GM21447 (cell line): ENCODE measurements around the gene MELK.
"Not testable (repeated sequence)": the region's sequence is repeated elsewhere in the genome, so short reads cannot be mapped to it uniquely, and the experiment has no call there.

Source experiments
- ATAC-seq: cut with Tn5 transposase; IDR thresholded peaks from one replicate; pipeline ENCODE4 v1.9.1; 2021; ENCODE audit not compliant: unreplicated experiment

The MELK gene

DNA sequence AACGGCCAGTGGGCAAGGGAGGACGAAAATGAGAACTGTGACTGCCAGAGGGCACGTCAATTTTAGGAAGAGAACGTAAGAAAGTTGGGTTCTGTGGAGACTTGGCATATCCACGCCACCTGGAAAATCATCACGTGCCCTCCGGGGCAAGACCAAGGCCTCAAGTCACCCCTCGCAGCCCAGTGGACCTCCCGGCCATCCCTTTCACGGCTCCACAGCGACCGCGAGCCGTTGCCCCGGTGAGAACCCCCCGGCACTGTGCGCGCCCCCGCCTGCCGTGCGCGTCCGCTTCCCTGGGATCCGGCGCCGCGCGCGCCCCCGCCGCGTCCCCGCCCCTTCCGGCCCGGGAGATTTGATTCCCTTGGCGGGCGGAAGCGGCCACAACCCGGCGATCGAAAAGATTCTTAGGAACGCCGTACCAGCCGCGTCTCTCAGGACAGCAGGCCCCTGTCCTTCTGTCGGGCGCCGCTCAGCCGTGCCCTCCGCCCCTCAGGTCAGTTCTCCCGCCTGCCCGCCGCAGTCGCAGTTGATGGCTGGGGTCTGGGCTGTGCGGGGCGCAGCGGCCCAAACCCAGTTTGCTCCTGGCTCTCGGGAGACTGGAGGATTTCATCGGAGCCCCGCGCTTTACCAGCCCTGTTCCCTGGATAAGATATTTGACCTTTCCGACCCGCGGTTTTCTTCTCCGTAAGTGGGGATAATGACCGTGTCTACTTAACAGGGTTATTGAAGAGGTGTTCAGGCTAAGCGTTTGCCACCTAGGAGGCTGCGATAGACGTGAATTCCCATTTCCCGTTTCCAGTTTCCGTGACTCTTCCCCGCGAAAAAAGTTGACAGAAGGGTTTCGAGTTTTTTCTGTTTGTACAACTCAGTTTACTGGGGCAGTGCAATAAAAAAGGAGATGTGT lies at the start of gene MELK:
TSS of gene MELK (plus strand) at position 381 of the 904 bp plus-strand sequence. CDS start 8,787 bp downstream, outside the sequence.
- peak; percentile 54 for ATAC-seq

DNA sequence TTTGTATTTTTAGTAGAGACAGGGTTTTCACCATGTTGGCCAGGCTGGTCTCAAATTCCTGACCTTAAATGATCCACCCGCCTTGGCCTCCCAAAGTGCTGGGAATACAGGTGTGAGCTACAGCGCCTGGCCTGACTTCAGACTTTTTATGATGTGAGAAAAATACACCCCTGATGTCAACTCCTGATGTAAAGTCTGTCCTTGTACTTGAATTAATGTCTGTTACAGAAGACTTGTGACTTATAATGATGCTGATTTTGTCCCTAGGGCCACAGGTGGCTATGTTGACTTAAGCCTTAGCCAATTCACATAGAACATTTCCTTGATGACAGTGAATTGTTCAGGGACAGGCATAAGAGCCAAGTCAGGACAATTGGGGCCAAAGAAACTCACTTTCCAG lies 42.5 kb upstream of the MELK start:
- ATAC-seq: no peak

DNA sequence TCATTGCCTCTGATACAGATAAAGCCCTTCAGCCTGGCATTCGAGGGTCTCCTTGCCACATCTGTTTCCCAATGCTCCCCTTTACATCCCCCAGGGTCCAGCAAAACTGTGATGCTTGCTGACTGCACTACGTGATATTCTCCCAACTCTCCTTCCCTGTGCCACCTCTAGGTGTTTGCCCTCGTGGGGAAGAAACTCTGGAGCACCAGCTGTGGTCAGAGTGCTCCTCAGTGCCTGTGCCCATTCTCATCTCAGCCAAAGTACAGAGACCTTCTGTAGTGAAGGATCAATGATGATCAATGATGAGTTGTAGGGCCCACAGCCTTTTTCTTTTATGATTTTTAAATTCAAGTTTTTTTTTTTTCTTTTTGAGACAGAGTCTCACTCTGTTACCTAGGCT lies 40.3 kb upstream of the MELK start:
- ATAC-seq: no peak

DNA sequence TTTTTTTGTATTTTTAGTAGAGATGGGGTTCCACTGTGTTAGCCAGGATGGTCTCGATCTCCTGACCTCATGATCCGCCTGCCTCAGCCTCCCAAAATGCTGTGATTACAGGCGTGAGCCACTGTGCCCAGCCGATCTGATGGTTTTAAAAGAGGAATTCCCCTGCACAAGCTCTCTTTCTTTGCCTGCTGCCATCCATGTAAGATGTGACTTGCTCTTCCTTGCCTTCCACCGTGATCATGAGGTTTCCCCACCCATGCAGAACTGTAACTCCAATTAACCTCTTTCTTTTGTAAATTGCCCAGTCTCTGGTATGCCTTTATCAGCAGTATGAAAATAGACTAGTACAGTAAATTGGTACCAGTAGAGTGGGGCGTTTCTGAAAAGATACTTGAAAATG lies 39.0 kb upstream of the MELK start:
- ATAC-seq: not testable (repeated sequence)

DNA sequence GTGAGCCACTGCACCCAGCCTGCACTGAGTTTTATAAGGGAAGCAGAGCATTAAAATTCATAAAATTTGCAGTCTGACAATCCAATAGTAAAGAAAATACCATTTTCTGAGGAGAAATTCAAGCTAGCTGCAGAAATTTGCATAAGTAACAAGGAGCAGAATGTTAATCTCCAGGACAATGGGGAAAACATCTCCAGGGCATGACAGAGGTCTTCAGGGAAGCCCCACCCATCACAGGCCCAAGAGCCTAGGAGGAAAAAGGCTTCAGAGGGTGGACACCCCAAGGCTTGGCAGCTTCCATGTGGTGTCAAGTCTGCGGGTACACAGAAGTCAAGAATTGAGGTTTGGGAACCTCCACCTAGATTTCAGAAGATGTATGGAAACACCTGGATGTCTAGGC lies 37.6 kb upstream of the MELK start:
- no peak for ATAC-seq

DNA sequence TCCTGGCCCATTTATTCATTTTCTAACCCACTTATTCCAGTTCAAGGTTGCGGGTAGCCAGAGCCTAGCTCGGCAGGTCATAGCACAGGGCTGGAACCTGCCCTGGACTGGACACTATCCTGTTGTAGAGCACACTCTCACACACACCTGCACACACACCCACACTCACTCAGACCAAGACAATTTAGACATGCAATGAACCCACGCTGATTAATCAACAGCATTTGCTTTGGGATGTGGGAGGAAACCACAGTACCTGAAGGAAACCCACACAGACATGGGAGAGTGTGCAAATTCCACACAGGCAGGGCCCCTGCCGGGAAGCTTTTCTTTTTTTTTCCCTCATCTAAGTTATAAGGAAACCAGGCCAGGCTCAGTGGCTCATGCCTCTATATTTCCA lies 34.8 kb upstream of the MELK start:
- no peak for ATAC-seq

DNA sequence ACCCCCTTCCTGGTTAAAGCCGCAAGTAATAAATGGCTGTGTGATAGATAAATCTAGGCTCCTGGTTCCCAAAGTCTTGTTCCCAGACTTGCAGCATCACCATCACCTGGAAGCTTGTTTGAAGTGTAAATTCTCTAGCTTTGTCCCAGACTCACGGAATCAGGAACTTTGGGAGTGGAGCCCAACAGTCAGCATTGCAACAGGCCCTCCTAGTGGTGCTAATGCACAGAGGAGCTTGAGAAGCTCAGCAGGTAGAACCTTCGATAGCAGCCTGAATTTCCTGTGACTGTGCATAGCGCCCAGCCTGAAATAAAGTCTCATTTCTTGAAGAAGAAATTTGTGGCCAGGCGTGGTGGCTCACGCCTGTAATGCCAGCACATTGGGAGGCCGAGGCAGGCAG lies 30.3 kb upstream of the MELK start:
- no peak for ATAC-seq

DNA sequence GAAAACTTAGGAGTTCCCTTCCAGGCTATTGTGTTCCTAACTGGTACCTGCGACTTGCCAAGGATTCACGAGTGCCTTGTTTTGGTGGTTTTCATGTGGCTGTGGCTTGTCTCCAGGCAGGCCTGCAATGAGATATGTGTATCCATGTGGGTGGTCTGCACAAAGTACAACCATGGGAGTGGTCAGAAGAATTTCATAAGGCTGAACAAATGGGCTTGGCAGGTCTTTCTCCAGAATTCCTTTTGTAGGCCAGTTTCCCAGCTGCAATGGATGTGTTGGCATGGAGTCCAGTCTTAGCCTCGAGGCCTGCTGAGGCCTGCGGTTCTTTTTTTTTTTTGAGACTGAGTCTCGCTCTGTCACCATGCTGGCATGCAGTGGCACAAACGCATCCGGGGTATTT lies 28.8 kb upstream of the MELK start:
- ATAC-seq: no peak

DNA sequence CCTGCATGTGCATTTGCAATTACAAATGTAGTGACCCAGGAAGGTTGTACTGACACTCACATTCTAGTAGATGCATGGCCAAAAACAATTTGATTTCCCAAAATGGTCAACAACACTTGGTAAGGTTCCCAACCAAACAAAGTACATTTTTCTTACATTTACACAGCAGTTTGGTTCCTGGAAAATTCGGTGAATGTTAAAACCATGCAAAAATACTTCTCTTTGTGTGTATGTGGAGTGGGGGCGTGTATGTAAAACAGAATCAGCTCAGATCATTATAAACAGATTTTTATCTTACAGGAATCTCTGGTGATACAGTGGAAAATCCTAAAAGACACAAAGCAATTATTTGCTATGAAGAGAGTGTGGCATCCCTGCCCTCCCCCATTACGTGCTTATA lies 25.1 kb upstream of the MELK start:
- ATAC-seq: no peak

DNA sequence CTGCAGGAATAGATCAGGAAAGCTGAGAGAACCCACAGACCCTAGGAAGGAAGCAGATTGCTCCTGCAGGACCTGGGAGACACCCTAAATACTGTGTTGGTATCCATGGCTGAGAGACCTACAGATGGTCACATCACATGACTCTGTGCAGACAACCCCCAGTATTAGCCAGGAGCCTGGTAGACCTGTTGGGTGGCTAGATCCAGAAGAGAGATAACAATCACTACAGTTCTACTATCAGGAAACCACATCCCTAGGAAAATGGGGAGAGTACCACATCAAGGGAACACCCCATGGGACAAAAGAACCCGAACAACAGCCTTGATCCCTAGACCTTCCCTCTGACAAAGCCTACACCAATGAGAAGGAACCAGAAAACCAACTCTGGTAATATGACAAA lies 24.2 kb upstream of the MELK start:
- no peak for ATAC-seq

DNA sequence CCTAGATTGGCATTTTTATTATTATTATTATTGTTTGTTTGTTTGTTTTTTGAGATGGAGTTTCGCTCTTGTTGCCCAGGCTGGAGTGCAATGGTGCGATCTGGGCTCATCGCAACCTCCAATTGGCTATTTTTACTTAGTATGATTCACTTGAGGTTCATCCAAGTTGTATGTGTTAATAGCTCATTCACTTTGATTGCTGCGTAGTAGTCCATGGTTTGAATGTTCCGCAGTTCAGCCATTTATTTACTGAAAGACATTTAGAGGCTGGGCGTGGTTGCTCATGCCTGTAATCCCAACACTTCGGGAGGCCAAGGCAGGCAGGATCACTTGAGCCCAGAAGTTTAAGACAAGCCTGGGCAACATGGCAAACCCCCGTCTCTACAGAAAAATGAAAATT lies 22.6 kb upstream of the MELK start:
- no peak for ATAC-seq

DNA sequence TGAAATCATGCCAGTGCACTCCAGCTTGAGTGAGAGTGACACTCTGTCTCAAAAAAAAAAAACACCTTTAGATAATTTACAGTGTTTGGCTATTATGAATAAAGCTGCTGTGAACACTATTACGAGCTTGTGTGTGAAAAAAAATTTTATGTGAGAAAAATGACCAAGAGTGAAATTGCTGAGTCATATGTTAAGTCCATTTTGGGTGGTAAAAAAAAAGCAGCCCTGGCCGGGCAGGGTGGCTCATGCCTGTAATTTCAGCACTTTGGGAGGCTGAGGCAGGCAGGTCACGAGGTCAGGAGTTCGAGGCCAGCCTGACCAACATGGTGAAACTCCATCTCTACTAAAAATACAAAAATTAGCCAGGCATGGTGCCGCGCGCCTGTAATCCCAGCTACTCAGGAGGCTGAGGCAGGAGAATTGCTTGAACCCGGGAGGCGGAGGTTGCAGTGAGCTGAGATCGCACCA lies 22.0 kb upstream of the MELK start:
- ATAC-seq: not testable (repeated sequence)

DNA sequence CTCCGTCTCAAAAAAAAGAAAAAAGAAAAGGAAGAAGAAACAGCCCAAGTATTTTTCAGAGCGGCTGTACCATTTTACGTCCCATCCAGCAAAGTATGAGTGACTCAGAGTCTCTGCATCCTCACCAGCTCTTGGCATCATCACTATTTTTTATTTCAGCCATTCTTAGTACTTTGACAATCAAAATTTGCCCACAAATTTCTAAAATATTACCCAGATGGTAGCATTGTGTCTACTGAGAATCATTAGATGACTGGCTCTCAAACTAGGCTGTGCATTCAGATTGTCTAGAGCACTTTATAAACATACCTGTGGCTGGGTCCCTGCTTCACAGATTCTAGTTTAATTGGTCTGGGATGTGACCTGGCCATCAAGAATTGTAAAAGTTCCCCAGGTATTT lies 21.6 kb upstream of the MELK start:
- no peak for ATAC-seq

DNA sequence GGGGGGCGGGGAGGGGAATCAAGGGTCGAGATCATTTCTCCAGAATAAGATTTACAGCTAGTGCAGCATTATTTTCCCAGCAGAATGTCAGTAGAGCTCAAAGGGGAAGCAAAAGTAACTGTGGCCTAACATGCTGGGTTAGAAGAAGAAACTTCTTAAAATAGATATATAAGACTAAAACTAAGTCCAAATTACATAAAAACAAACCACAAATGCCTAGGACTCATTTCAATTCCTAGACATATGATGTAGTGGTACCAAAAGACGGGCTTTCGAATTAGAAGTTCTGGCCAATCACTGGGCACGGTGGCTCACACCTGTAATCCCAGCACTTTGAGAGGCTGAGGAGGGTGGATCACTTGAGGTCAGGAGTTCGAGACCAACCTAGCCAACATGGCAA lies 20.8 kb upstream of the MELK start:
- no peak for ATAC-seq

DNA sequence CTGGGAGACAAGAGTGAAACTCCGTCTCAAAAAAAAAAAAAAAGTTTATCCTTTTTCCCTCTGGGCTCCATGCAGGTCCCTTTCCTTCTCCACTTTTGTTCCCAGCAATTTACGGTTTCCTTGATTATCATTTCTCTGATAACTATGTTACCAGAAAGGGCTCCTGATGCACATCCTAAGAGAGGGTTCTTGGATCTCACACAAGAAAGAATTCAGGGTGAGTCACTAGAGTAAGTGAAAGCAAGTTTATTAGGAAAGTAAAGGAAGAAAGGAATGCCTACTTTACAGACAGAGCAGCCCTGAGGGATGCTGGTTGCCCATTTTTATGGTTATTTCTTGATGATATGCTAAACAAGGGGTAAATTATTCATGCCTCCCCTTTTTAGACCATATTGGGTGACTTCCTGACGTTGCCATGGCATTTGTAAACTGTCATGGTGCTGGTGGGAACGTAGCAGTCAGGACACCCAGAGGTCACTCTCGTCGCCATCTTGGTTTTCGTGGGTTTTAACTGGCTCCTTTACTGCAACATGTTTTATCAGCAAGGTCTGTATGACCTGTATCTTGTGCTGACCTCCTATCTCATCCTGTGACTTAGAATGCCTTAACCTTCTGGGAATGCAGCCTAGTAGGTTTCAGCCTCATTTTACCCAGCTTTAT lies 13.5 kb upstream of the MELK start:
- ATAC-seq: no peak

DNA sequence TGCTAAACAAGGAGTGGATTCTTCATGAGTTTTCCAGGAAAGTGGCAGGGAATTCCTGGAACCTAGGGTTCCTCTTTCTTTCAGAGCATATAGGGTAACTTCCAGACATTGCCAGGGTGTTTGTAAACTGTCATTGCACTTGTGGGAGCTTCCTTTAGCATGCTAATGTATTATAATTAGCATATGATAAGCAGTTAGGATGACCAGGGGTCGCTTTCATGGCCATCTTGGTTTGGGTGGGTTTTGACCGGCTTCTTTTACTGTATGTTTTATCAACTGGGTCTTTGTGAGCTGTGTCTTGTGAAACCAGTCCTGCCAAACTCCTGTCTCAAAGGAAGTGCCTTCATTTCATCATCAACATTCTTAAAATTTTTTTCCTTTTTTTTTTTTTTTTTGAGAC lies 11.9 kb upstream of the MELK start:
- ATAC-seq: no peak

DNA sequence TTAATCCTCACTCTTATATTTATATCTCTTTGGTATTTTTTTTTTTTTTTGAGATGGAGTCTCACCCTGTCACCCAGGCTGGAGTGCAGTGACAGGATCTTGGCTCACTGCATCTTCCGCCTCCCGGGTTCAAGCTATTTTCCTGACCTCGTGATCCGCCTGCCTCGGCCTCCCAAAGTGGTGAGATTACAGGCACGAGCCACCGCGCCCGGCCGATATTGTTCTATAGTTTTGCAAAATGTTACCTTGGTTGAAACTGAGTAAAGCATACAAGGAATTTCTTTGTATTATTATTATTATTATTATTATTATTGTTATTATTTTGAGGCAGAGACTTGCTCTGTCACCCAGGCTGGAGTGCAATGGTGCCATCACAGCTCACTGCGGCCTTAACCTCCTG lies 9.9 kb upstream of the MELK start:
- not testable (repeated sequence) for ATAC-seq

DNA sequence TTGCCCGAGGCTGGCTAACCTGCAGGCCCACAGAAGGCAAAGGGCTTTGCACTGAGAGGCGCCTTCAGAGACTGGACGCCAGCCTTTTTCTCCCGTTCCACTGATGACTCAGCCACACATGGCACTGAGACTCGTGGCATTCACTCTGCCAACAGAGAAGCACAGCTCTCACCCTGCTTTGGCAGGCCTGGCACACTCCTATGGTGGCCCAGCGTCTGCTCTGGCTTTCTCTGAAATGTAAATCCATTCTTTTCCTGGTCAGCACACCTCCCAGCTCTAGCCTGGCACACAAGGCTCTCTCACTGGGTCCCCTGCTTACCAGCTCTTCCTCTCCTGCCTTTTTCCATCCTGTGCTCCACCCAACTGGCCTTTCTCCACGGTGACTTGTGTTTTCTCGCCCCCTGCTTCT lies 5.9 kb upstream of the MELK start:
- no peak for ATAC-seq

DNA sequence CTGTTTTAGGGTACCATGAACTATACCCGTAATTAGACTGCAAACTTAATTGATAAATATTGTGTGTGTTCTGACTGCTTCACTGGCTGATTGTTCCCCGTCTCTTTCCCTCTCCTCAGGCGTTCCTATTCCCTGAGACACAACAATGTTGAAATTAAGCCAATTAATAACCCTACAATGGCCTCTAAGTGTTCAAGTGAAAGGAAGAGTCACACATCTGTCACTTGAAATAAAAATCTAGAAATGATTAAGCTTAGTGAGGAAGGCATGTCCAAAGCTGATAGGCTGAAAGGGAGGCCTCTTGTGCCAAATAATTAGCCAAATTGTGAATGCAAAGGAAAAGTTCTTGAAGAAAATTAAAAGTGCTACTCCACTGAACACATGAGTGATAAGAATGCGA lies 4.0 kb upstream of the MELK start:
- ATAC-seq: not testable (repeated sequence)

DNA sequence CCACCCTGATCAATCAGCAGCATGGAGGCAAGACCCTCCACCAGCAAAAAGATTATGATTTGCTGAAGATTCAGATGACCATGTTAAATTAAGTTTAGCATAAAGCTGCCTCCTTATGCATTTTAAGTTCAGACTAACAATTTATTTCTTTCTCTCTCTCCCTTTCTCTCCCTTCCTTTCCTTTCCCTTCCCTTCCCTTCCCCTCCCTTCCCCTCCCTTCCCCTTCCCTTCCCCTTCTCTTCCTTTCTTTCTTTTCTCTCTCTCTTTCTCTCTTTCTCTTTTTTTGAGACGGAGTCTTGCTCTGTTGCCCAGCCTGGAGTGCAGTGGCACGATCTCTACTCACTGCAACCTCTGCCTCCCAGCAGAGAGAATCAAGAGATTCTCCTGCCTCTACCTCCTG lies 1.4 kb upstream of the MELK start:
- ATAC-seq: no peak

DNA sequence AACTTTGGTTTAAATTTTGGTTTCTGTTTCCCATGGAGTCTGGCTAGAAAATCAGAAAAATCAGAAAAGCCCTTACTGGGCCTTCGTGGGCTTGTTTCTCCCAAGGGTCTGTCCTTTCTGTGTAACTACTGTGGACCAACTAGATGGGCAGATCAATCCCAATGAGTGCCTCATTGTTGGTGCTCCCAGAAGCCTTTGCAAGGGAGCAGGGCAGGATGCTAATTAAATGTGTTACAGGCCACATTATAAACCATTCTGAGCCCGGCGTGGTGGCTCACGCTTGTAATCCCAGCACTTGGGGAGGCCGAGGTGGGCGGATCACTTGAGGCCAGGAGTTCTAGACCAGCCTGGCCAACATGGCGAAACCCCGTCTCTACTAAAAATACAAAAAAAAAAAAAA lies 1.4 kb downstream of the MELK start:
- not testable (repeated sequence) for ATAC-seq

DNA sequence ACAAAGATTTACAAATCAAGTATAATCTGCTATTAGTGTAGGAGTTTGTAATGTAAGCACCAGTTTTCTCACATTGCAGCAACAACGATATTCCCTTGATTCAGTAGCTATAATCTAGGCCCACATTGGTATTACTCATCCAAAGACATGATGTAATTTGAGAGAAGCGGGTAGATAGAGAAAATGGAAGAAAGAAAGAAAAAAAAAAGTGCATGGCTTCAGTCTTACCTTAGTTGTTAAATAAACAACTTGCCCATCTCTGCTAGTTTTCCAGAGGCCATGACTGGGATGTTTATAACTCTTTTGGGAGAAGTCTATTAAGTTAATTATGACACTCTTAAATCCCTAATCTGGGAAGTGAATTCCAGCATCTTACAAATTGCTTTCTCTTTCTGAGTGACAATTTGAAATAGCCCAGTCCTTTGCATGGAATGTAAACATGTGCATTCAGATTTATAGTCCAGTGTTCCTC lies 2.8 kb downstream of the MELK start:
- no peak for ATAC-seq
